ENCODE measurements around the gene MDM1. TPM values are rescaled to one million over a fixed set of nuclear protein-coding genes. Genes with fewer than 3 reads are reported as not detected.

Gene MDM1
- total RNA-seq, 4 donors from 2014 or later, result 28.1 to 33.9 (median 29.6) TPM

DNA sequence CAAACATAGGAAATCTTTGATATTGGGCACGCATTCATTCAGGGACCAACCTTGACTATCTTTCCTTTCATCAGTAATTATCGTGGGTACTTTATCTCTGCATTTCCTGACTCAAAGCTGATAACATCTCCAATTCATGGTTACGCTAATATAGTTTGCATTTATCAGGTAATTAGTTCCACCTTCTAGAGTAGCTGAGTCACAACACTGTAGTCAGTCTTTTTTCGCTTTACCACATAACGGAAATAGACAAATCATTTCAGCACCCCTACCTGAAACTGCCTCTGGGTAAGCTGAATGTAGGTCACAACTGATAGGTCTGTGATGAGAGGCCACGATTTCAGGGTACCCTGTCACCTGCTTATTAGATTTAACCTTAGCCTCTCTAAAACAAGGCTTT, 42.0 kb downstream of the MDM1 start:
- Histone ChIP-seq H3K27me3 (no peaks in the 10 kb centered on the region), H3K4me3 (replicated peaks in 1 of 3) (no peak overlapping the region), H3K27ac (no peak overlapping the region), H3K4me1 (no peaks in the 10 kb centered on the region), H3K36me3 (no peaks in the 10 kb centered on the region), H3K9me3 (no peaks in the 10 kb centered on the region)
- DNase-seq, result no peak
- intact Hi-C loops (cut with DNase I), result no loop called here
- TF ChIP-seq POLR2A (IDR thresholded peaks at IDR 0.05) (no peak), CTCF (IDR thresholded peaks at IDR 0.05) (no peak)
- WGBS, 2 donors, result 84 to 87% methylated on average over 6 of the region's 6 CpGs

GRCh38 chr12:68287106-68287505, 45.1 kb downstream of the MDM1 start:
- no peak for DNase-seq
- no peak for TF ChIP-seq POLR2A (IDR thresholded peaks at IDR 0.05)
- no peak for TF ChIP-seq CTCF (IDR thresholded peaks at IDR 0.05)
- Histone ChIP-seq H3K4me3 (replicated peaks in 1 of 3) (no peak overlapping the region), H3K36me3 (no peaks in the 10 kb centered on the region), H3K4me1 (no peaks in the 10 kb centered on the region), H3K27ac (no peak overlapping the region), H3K9me3 (no peaks in the 10 kb centered on the region), H3K27me3 (no peaks in the 10 kb centered on the region)
- intact Hi-C loops (cut with DNase I), result no loop called here
- 69 to 77% methylated on average over 5 of the region's 5 CpGs for WGBS, 2 donors

- Histone ChIP-seq H3K36me3 (no peaks in the 10 kb centered on the region), H3K27me3 (no peaks in the 10 kb centered on the region), H3K4me1 (peaks cover 0 to 3% of the 10 kb centered on the region in 2 donors), H3K4me3 (replicated peaks in 1 of 3) (no peak overlapping the region), H3K27ac (no peak overlapping the region), H3K9me3 (no peaks in the 10 kb centered on the region)
- DNase-seq, result no peak
- intact Hi-C loops (cut with DNase I), result no loop called here
- WGBS, 2 donors, result 85 to 88% methylated on average over 4 of the region's 4 CpGs
- TF ChIP-seq CTCF (IDR thresholded peaks at IDR 0.05), result no peak
- TF ChIP-seq POLR2A (IDR thresholded peaks at IDR 0.05), result no peak
Observed at GRCh38 chr12:68286396-68286795, 45.8 kb downstream of the MDM1 start.

DNA sequence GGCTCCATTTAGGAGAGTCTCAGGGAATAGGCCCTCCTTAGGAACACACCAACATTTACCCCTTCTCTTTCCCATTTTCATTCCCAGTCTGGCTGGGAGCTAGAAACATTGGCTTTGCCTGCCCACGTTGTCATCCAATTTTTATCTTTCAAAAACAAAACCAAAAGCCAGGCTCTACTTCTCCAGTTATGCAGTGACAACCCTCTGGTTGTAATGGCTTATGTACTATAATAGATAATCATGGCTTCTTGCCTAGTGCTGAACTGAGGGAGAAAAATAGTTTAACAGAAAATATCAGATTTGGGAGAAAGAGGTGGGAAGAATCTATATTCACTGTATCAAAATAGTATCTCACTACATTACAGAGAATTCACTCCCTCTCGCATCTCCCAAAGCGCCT, 46.6 kb downstream of the MDM1 start:
- no peaks in the 10 kb centered on the region for H3K9me3 ChIP-seq
- no peaks in the 10 kb centered on the region for H3K36me3 ChIP-seq
- H3K4me1 ChIP-seq, result peaks cover 0 to 3% of the 10 kb centered on the region in 2 donors
- TF ChIP-seq CTCF (IDR thresholded peaks at IDR 0.05) (no peak), POLR2A (IDR thresholded peaks at IDR 0.05) (no peak)
- DNase-seq, result no peak
- no peak overlapping the region for H3K27ac ChIP-seq
- H3K4me3 ChIP-seq (replicated peaks in 1 of 3), result no peak overlapping the region
- H3K27me3 ChIP-seq, result no peaks in the 10 kb centered on the region
- WGBS, 2 donors, result 84 to 88% methylated on average over 3 of the region's 3 CpGs
- intact Hi-C loops (cut with DNase I), result no loop called here

GRCh38 chr12:68281322-68282077, 50.7 kb downstream of the MDM1 start:
- Histone ChIP-seq H3K9me3 (no peaks in the 10 kb centered on the region), H3K4me3 (replicated peaks in 1 of 3) (no peak overlapping the region), H3K27me3 (no peaks in the 10 kb centered on the region), H3K36me3 (no peaks in the 10 kb centered on the region), H3K27ac (no peak overlapping the region), H3K4me1 (peaks cover 3 to 7% of the 10 kb centered on the region in 2 donors)
- 87 to 93% methylated on average over 4 of the region's 4 CpGs for WGBS, 2 donors
- no peak for TF ChIP-seq POLR2A (IDR thresholded peaks at IDR 0.05)
- TF ChIP-seq CTCF (IDR thresholded peaks at IDR 0.05), result no peak
- intact Hi-C loops (cut with DNase I), result no loop called here
- no peak for DNase-seq

Measured in thyroid gland (tissue), 4 donors.